AG04450 (cell line): ENCODE measurements around the gene DPM3. TPM values are rescaled to one million over a fixed set of nuclear protein-coding genes. Genes with fewer than 3 reads are reported as not detected.

ENCODE experiments used
- CTCF ChIA-PET: fragments of 300-600, 350-600 bp; formaldehyde crosslinking; extraction: SDS; loops from one replicate; lab custom pipeline; 2022; ENCODE audit warnings: antibody characterized with exemption, inconsistent platforms; lab: Charles Lee
- POLR2A ChIA-PET: fragments of 350-600 bp; formaldehyde crosslinking; extraction: SDS; loops from one replicate; lab custom pipeline; 2021; ENCODE audit warnings: antibody characterized with exemption, inconsistent platforms; lab: Yijun Ruan, JAX
- DNase-seq: peaks from one replicate; pipeline ENCODE4 v3.0.0-alpha.2; 2011; ENCODE audit warnings: low read depth, low spot score
- H3K27ac ChIP-seq: one replicate; pipeline ENCODE4 v1.5.1; 2012; ENCODE audit warnings: low read depth, low read length, control low read depth
- H3K27me3 ChIP-seq: one replicate; pipeline ENCODE4 v1.6.0; 2012; ENCODE audit warnings: low read length; ENCODE audit not compliant: control insufficient read depth, insufficient read depth
- H3K4me3 ChIP-seq: 2 replicates; pipeline ENCODE4 v1.5.1; 2011; ENCODE audit warnings: mild to moderate bottlenecking, low read depth, low read length, control low read depth
- H3K9me3 ChIP-seq: 2 replicates; pipeline ENCODE4 v1.5.1; 2012; ENCODE audit warnings: low read length; ENCODE audit not compliant: control insufficient read depth, insufficient read depth
- CTCF ChIP-seq: IDR thresholded peaks from 2 replicates; pipeline ENCODE4 v1.5.1; 2011; ENCODE audit warnings: low read depth, low read length, control low read depth, inconsistent platforms
- polyA plus RNA-seq: library from polyadenylated mRNA; depleted of rRNA; stranded (reverse); fragments of >200 nt; gene quantifications from 2 replicates; pipeline ENCODE4 v1.2.3, GENCODE V29; 2011

Gene DPM3
- polyA plus RNA-seq, 1 experiment: 16.8 TPM

DNA sequence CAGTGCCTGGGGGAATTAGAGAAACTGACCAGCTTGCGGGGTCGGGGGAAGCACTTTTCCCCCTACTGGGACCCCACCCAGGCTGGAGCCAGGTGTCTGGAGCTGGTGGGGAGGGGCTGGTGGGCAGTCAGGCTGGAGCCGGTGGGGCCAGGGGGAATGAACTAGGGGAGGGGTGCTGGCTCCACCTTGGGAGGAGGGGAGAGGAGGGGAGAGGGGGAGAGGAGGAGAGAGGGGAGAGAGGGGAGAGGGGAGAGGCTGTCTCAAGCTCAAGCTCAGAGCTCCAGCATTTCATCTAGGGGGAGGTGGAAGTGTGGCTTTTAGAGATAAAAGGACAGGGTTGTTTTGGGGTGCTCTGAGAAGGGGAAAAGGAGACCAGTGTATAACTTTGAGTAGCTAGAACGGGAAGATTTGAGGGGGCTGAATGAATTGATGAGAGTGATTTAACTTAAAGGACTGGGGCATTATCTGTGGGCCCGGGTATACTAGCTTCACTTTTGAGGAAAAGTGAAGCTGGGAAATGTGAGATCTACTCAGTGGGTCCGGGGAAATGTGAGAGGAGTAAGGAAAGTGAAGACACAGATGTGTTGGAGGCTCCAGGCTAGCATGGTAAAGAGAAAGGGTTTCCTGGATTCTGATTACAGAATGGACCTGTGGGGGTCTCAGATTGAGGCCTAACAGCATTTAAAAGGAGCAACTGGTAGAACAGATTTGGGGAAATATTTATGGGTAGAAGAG, 9.9 kb downstream of the DPM3 start:
- TF ChIP-seq CTCF: no peak
- ChIA-PET CTCF (interaction anchor here (0.6 to 2.4 kb wide), 7 partner anchors 21 to 45 kb away, joined by 3 to 14 read pairs (median 5); partner anchors contain the start of gene KRTCAP2), POLR2A (no interaction called here)
- H3K27me3 ChIP-seq: peaks cover 32% of the 10 kb centered on the region
- no peak for DNase-seq
- no peaks in the 10 kb centered on the region; the same call in 1 of the 2 replicates for H3K9me3 ChIP-seq
- no peak overlapping the region for H3K4me3 ChIP-seq
- no peak overlapping the region for H3K27ac ChIP-seq

GRCh38 chr1:155128755-155129473, 11.4 kb downstream of the DPM3 start:
- ChIA-PET CTCF (interaction anchor here (0.5 to 2.4 kb wide), 6 partner anchors 7 to 65 kb away, joined by 3 to 14 read pairs (median 4); partner anchors contain the start of gene KRTCAP2), POLR2A (interaction anchor here (0.5 to 0.7 kb wide), 2 partner anchors 11 to 213 kb away, joined by 9 read pairs; partner anchors contain the start of gene DPM3)
- TF ChIP-seq CTCF: no peak
- no peaks in the 10 kb centered on the region; the same call in 1 of the 2 replicates for H3K9me3 ChIP-seq
- no peak for DNase-seq
- no peak overlapping the region; the same call in 1 of the 2 replicates for H3K4me3 ChIP-seq
- H3K27me3 ChIP-seq: peaks cover 41% of the 10 kb centered on the region
- no peak overlapping the region for H3K27ac ChIP-seq

DNA sequence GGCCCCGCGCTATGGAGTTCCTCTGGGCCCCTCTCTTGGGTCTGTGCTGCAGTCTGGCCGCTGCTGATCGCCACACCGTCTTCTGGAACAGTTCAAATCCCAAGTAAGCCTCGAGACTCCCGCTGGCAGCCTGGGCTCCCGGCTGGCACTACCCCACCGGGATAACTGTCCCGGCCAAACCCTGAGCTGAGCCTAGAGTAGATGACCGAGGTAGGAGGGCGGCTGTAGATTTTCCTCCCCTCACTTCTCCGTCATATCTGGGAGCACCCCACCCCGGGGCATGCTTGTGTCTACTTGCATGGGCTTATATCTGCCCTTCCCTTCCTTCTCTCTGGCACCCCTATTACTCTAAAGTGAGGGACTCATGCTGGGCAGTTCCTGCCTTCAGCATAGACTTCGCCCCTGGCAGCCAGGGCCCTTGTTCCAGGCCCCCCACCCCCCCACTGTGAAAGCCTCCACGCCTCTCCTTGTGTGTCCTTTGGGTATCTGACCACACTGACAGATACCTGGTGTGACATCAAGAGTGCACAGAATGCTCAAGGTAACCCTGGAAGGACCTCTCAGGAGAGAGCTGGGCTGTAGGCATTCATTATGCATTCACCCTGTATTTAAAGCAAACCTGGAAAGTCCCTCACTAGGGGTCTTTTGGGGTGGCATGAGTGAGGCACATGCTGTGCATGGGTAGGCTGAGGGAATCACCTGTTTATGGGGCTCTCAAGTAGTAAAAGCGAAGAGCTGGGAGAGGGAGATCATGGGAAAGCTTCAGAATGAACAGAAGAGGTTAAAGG, 12.2 kb downstream of the DPM3 start:
- peaks cover 41% of the 10 kb centered on the region for H3K27me3 ChIP-seq
- no peaks in the 10 kb centered on the region; the same call in 1 of the 2 replicates for H3K9me3 ChIP-seq
- H3K27ac ChIP-seq: no peak overlapping the region
- ChIA-PET CTCF (interaction anchor here (0.5 to 2.4 kb wide), 4 partner anchors 8 to 66 kb away, joined by 3 to 14 read pairs (median 4); partner anchors contain the start of gene KRTCAP2), POLR2A (interaction anchor here (0.5 to 0.7 kb wide), 2 partner anchors 12 to 214 kb away, joined by 9 read pairs; partner anchors contain the start of gene DPM3)
- DNase-seq: no peak
- peak overlapping the region; percentile 57 for H3K4me3 ChIP-seq
- TF ChIP-seq CTCF: no peak

DNA sequence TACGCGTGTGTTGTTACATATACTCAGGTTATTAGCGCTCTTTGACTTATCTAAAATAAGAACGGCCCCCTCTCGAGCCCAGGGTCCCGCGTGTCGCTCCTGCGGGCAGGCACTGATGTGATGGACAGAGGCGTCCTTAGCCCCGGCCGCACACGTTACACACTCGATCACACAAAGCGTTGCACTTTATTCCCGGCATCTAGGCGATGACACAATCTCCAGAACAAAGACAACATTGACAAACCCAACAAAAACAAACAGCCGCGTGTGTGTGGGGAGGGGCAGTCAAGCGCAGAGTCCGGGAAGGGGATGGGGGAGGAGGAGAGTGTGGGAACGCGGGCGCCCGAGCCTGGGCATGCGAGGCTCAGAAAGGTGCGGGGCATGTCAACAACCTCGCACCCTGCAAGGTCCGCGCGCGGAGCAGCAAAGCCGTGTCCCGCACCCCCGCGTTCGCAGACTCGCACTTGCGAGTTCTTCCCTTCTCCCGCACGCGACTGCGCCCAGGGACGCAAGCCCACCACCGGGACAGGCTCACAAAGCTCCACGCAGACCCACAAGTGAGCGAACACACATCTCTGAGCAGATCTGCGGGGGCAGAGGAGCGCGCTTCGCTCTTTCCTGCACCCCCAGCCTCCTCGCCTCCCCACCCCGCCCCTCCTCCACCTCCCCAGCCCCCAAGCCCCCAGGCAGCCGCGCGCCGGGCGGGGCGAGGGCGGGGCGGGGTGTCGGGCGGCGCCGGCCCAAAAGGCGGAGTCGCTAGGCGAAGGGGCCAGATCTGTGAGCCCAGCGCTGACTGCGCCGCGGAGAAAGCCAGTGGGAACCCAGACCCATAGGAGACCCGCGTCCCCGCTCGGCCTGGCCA, 13.0 kb downstream of the DPM3 start, which contains the start of gene EFNA1:
Gene EFNA1, plus strand, starts transcription at position 772 of the 862 bp plus-strand sequence. CDS start 102 bp downstream, outside the sequence.
- Histone ChIP-seq H3K9me3 (no peaks in the 10 kb centered on the region; the same call in 1 of the 2 replicates), H3K4me3 (peak within 1 kb of the TSS; percentile 59), H3K27me3 (peaks cover 41% of the 10 kb centered on the region), H3K27ac (no peak within 1 kb of the TSS)
- TF ChIP-seq CTCF: no peak
- no peak for DNase-seq
- POLR2A ChIA-PET: no interaction called here
- CTCF ChIA-PET: interaction anchor here (3.2 kb wide), 1 partner anchor 36 kb away, joined by 12 read pairs; no protein-coding TSS in a partner anchor
